K562 (cell line): ENCODE measurements around the gene GAA. TPM values are rescaled to one million over a fixed set of nuclear protein-coding genes. Genes with fewer than 3 reads are reported as not detected.

Experiments
- HMGN3 ChIP-seq: IDR thresholded peaks from 2 replicates; pipeline ENCODE4 v1.6.1; 2011; ENCODE audit warnings: borderline replicate concordance, low read depth, mild to moderate bottlenecking, mixed read lengths, low read length; ENCODE audit not compliant: insufficient read length; ENCODE audit errors: extremely low read depth
- LARP7 ChIP-seq: fragments of 450-650 bp; IDR thresholded peaks from 2 replicates; pipeline ENCODE4 v1.6.1; 2016
- ZNF324 ChIP-seq: fragments of 250-450 bp; sonication (Bioruptor Pico); IDR thresholded peaks from 2 replicates; pipeline ENCODE4 v1.4.0; 2020; ENCODE audit warnings: mild to moderate bottlenecking
- polyA plus RNA-seq, 8 experiments: library from polyadenylated mRNA; depleted of rRNA in 4 of 8; stranded (reverse) in 5 of 8; unstranded in 3 of 8; fragments of >200 nt; fragmentation: Nextera tagmentation in 2 of 8; fragmentation: Illumina TruSeq in 1 of 8; extraction: Ambion mirVana in 2 of 8; extraction: Trizol in 1 of 8; gene quantifications; 2 replicates each; pipeline versions ENCODE4 v1.2.1 to v1.2.3, GENCODE V29; 2011 to 2014; ENCODE audit warnings: inconsistent platforms in 1 of 8, missing spikeins in 1 of 8
- total RNA-seq, 7 experiments: library from RNA; depleted of rRNA in 6 of 7; stranded (reverse); fragments of >200 nt in 6 of 7; fragmentation: Illumina TruSeq in 2 of 7; extraction: Trizol in 2 of 7; gene quantifications; 2 replicates each; pipeline versions ENCODE4 v1.2.1 to v1.2.3, GENCODE V29; 2011 to 2021; ENCODE audit warnings: low replicate concordance in 1 of 7
- TF ChIP-seq, protein P1 (sequence below), 2 experiments: fragments of 450-650 bp in 1 of 2; sonication (generic) in 1 of 2; formaldehyde crosslinking in 1 of 2; IDR thresholded peaks; 2 replicates each; pipeline versions ENCODE4 v1.7.1 to v1.9.0; 2016 to 2022; ENCODE audit warnings: inconsistent platforms in 1 of 2, mild to moderate bottlenecking in 1 of 2, missing genetic modification reagents in 1 of 2
- TF ChIP-seq, protein P2 (sequence below): fragments of 200-800 bp; sonication (Bioruptor generic); IDR thresholded peaks from 2 replicates; pipeline ENCODE4 v1.6.1; 2016; ENCODE audit warnings: missing genetic modification characterization, missing compliant biosample characterization
- TF ChIP-seq, protein P3 (sequence below): IDR thresholded peaks from 2 replicates; pipeline ENCODE4 v1.6.1; 2016; ENCODE audit warnings: missing genetic modification characterization, missing compliant biosample characterization
- TF ChIP-seq, protein P4 (sequence below): sonication (generic); formaldehyde crosslinking; IDR thresholded peaks from 2 replicates; pipeline ENCODE4 v1.8.1; 2022; ENCODE audit warnings: missing genetic modification reagents

GAA gene
- total and polyA plus RNA-seq, 9 of the 15 experiments (the other 6 are each of a cell fraction or from before 2014, with no cell fraction given) = 0.15 to 6.4 (median 1.7) TPM

DNA sequence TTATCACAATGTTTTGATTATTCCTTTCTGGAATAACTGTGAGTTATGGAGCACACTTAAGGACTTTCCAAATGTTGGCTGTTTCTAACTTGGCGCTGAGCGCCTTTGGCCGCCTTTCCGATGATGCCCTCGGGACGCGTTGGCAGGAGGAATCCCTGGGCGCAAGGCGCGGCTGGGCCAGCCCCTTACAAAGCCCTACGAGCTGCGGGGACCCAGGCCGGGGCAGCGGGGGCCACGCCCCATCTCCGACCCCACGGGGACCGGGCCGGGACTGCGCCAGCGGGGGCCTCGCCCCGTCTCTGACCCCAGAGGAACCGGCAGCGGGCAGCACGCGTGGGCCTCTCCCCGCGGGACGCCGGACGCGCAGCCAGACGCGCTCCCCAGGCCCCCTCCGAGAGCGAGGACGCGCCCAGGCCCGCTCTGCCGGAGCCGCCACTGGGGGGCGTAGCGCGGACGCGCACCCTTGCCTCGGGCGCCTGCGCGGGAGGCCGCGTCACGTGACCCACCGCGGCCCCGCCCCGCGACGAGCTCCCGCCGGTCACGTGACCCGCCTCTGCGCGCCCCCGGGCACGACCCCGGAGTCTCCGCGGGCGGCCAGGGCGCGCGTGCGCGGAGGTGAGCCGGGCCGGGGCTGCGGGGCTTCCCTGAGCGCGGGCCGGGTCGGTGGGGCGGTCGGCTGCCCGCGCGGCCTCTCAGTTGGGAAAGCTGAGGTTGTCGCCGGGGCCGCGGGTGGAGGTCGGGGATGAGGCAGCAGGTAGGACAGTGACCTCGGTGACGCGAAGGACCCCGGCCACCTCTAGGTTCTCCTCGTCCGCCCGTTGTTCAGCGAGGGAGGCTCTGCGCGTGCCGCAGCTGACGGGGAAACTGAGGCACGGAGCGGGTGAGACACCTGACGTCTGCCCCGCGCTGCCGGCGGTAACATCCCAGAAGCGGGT lies at the start of gene GAA (continued):
- TF ChIP-seq, protein P1, sequence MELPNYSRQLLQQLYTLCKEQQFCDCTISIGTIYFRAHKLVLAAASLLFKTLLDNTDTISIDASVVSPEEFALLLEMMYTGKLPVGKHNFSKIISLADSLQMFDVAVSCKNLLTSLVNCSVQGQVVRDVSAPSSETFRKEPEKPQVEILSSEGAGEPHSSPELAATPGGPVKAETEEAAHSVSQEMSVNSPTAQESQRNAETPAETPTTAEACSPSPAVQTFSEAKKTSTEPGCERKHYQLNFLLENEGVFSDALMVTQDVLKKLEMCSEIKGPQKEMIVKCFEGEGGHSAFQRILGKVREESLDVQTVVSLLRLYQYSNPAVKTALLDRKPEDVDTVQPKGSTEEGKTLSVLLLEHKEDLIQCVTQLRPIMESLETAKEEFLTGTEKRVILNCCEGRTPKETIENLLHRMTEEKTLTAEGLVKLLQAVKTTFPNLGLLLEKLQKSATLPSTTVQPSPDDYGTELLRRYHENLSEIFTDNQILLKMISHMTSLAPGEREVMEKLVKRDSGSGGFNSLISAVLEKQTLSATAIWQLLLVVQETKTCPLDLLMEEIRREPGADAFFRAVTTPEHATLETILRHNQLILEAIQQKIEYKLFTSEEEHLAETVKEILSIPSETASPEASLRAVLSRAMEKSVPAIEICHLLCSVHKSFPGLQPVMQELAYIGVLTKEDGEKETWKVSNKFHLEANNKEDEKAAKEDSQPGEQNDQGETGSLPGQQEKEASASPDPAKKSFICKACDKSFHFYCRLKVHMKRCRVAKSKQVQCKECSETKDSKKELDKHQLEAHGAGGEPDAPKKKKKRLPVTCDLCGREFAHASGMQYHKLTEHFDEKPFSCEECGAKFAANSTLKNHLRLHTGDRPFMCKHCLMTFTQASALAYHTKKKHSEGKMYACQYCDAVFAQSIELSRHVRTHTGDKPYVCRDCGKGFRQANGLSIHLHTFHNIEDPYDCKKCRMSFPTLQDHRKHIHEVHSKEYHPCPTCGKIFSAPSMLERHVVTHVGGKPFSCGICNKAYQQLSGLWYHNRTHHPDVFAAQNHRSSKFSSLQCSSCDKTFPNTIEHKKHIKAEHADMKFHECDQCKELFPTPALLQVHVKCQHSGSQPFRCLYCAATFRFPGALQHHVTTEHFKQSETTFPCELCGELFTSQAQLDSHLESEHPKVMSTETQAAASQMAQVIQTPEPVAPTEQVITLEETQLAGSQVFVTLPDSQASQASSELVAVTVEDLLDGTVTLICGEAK (IDR thresholded peaks at IDR 0.05) = no peak; the same call in 1 of the 2 replicates
- TF ChIP-seq, protein P1 (CRISPR knock-in tag; IDR thresholded peaks at IDR 0.05) = no peak
- TF ChIP-seq, protein P2, sequence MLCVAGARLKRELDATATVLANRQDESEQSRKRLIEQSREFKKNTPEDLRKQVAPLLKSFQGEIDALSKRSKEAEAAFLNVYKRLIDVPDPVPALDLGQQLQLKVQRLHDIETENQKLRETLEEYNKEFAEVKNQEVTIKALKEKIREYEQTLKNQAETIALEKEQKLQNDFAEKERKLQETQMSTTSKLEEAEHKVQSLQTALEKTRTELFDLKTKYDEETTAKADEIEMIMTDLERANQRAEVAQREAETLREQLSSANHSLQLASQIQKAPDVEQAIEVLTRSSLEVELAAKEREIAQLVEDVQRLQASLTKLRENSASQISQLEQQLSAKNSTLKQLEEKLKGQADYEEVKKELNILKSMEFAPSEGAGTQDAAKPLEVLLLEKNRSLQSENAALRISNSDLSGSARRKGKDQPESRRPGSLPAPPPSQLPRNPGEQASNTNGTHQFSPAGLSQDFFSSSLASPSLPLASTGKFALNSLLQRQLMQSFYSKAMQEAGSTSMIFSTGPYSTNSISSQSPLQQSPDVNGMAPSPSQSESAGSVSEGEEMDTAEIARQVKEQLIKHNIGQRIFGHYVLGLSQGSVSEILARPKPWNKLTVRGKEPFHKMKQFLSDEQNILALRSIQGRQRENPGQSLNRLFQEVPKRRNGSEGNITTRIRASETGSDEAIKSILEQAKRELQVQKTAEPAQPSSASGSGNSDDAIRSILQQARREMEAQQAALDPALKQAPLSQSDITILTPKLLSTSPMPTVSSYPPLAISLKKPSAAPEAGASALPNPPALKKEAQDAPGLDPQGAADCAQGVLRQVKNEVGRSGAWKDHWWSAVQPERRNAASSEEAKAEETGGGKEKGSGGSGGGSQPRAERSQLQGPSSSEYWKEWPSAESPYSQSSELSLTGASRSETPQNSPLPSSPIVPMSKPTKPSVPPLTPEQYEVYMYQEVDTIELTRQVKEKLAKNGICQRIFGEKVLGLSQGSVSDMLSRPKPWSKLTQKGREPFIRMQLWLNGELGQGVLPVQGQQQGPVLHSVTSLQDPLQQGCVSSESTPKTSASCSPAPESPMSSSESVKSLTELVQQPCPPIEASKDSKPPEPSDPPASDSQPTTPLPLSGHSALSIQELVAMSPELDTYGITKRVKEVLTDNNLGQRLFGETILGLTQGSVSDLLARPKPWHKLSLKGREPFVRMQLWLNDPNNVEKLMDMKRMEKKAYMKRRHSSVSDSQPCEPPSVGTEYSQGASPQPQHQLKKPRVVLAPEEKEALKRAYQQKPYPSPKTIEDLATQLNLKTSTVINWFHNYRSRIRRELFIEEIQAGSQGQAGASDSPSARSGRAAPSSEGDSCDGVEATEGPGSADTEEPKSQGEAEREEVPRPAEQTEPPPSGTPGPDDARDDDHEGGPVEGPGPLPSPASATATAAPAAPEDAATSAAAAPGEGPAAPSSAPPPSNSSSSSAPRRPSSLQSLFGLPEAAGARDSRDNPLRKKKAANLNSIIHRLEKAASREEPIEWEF (CRISPR knock-in tag) = no peak
- TF ChIP-seq LARP7 (no peak), HMGN3 (peak; percentile 17), ZNF324 (no peak)
- TF ChIP-seq, protein P3, sequence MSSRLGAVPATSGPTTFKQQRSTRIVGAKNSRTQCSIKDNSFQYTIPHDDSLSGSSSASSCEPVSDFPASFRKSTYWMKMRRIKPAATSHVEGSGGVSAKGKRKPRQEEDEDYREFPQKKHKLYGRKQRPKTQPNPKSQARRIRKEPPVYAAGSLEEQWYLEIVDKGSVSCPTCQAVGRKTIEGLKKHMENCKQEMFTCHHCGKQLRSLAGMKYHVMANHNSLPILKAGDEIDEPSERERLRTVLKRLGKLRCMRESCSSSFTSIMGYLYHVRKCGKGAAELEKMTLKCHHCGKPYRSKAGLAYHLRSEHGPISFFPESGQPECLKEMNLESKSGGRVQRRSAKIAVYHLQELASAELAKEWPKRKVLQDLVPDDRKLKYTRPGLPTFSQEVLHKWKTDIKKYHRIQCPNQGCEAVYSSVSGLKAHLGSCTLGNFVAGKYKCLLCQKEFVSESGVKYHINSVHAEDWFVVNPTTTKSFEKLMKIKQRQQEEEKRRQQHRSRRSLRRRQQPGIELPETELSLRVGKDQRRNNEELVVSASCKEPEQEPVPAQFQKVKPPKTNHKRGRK (tag) = no peak
- TF ChIP-seq, protein P4, sequence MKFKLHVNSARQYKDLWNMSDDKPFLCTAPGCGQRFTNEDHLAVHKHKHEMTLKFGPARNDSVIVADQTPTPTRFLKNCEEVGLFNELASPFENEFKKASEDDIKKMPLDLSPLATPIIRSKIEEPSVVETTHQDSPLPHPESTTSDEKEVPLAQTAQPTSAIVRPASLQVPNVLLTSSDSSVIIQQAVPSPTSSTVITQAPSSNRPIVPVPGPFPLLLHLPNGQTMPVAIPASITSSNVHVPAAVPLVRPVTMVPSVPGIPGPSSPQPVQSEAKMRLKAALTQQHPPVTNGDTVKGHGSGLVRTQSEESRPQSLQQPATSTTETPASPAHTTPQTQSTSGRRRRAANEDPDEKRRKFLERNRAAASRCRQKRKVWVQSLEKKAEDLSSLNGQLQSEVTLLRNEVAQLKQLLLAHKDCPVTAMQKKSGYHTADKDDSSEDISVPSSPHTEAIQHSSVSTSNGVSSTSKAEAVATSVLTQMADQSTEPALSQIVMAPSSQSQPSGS (CRISPR knock-in tag) = no peak
